Measurements from ENCODE around the gene CEP83. TPM values are rescaled to one million over a fixed set of nuclear protein-coding genes. Genes with fewer than 3 reads are reported as not detected.

Gene CEP83
- polyA plus RNA-seq, 1 donor (not counting 4 experiments of a cell fraction or from before 2014, with no cell fraction given), result 9.5 TPM

- Histone ChIP-seq H3K9ac (ENCODE audit: control insufficient read depth, extremely low read depth, insufficient read depth, low read length) (no peak overlapping the region), H3K9me1 (ENCODE audit: control insufficient read depth, extremely low read depth, insufficient read depth, low read length) (no peaks in the 10 kb centered on the region), H3K9me3 (ENCODE audit: control insufficient read depth, low read depth, low read length) (no peaks in the 10 kb centered on the region), H4K20me1 (ENCODE audit: control insufficient read depth, extremely low read depth, insufficient read depth, low read length) (no peaks in the 10 kb centered on the region), H2AFZ (ENCODE audit: control insufficient read depth, low read length) (no peak overlapping the region), H3K4me2 (ENCODE audit: control insufficient read depth, extremely low read depth, insufficient read depth, low read depth, low read length) (no peak overlapping the region), H3K79me2 (ENCODE audit: control insufficient read depth, insufficient read depth, low read length) (no peaks in the 10 kb centered on the region), H3K36me3 (ENCODE audit: control insufficient read depth in 2 of 2, extremely low read depth in 1 of 2, insufficient read depth in 2 of 2, low read length in 2 of 2) (no peaks in the 10 kb centered on the region), H3K4me3 (ENCODE audit: control insufficient read depth in 2 of 3, extremely low read depth in 1 of 3, insufficient read depth in 2 of 3, low read depth in 1 of 3, low read length in 3 of 3) (no peak overlapping the region), H3K4me1 (ENCODE audit: control insufficient read depth, extremely low read depth, insufficient read depth, low read length) (peaks cover 9% of the 10 kb centered on the region), H3K27ac (ENCODE audit: control insufficient read depth, insufficient read depth, low read length) (no peak overlapping the region), H3K27me3 (ENCODE audit: control insufficient read depth, extremely low read depth, insufficient read depth, low read length) (peaks cover 12% of the 10 kb centered on the region)
- DNase-seq (ENCODE audit: low read depth, low spot score) (no peak), FAIRE-seq (no peak)
- dilution Hi-C loops (cut with MboI; ENCODE audit: extremely low pct_ligation_motif_present, low sequenced_read_pairs), result no loop called here
- no peak for TF ChIP-seq CTCF (optimal IDR thresholded peaks at IDR 0.05 in 1 of 3, IDR thresholded peaks at IDR 0.05 in 1 of 3, conservative IDR thresholded peaks at IDR 0.05 in 1 of 3; ENCODE audit: extremely low read depth in 1 of 3, insufficient read depth in 2 of 3, low read length in 3 of 3)
- no peak for TF ChIP-seq EZH2 (IDR thresholded peaks at IDR 0.05; ENCODE audit: low read length)
These were observed 193.5 kb downstream of the CEP83 start for GRCh38 chr12:94265966-94266745.

GRCh38 chr12:94265539-94265938 is 194.1 kb downstream of the CEP83 start:
- H3K36me3 ChIP-seq (ENCODE audit: control insufficient read depth in 2 of 2, extremely low read depth in 1 of 2, insufficient read depth in 2 of 2, low read length in 2 of 2), result no peaks in the 10 kb centered on the region
- TF ChIP-seq CTCF (optimal IDR thresholded peaks at IDR 0.05 in 1 of 3, IDR thresholded peaks at IDR 0.05 in 1 of 3, conservative IDR thresholded peaks at IDR 0.05 in 1 of 3; ENCODE audit: extremely low read depth in 1 of 3, insufficient read depth in 2 of 3, low read length in 3 of 3) (no peak), EZH2 (IDR thresholded peaks at IDR 0.05; ENCODE audit: low read length) (no peak)
- no peak for FAIRE-seq
- H3K27ac ChIP-seq (ENCODE audit: control insufficient read depth, insufficient read depth, low read length), result no peak overlapping the region
- DNase-seq (ENCODE audit: low read depth, low spot score), result no peak
- peaks cover 9% of the 10 kb centered on the region for H3K4me1 ChIP-seq (ENCODE audit: control insufficient read depth, extremely low read depth, insufficient read depth, low read length)
- no peak overlapping the region for H3K4me2 ChIP-seq (ENCODE audit: control insufficient read depth, extremely low read depth, insufficient read depth, low read depth, low read length)
- no peak overlapping the region for H2AFZ ChIP-seq (ENCODE audit: control insufficient read depth, low read length)
- H3K9me3 ChIP-seq (ENCODE audit: control insufficient read depth, low read depth, low read length), result no peaks in the 10 kb centered on the region
- H3K27me3 ChIP-seq (ENCODE audit: control insufficient read depth, extremely low read depth, insufficient read depth, low read length), result peaks cover 12% of the 10 kb centered on the region
- no peak overlapping the region for H3K4me3 ChIP-seq (ENCODE audit: control insufficient read depth in 2 of 3, extremely low read depth in 1 of 3, insufficient read depth in 2 of 3, low read depth in 1 of 3, low read length in 3 of 3)
- H3K9me1 ChIP-seq (ENCODE audit: control insufficient read depth, extremely low read depth, insufficient read depth, low read length), result no peaks in the 10 kb centered on the region
- dilution Hi-C loops (cut with MboI; ENCODE audit: extremely low pct_ligation_motif_present, low sequenced_read_pairs), result no loop called here
- no peak overlapping the region for H3K9ac ChIP-seq (ENCODE audit: control insufficient read depth, extremely low read depth, insufficient read depth, low read length)
- no peaks in the 10 kb centered on the region for H4K20me1 ChIP-seq (ENCODE audit: control insufficient read depth, extremely low read depth, insufficient read depth, low read length)
- no peaks in the 10 kb centered on the region for H3K79me2 ChIP-seq (ENCODE audit: control insufficient read depth, insufficient read depth, low read length)
